Stimulated activated CD8-positive, alpha-beta memory T cell treated with anti-CD3 and anti-CD28 coated beads, Interleukin-15, amount 100 ng/mL, for 48 hours (primary cell): ENCODE data around the gene MTERF1.
"Not testable (repeated sequence)": the region's sequence is repeated elsewhere in the genome, so short reads cannot be mapped to it uniquely, and the experiment has no call there.

ENCODE experiments used
- DNase-seq, 2 donors: peaks; one replicate each; pipeline ENCODE4 v3.0.0-alpha.2; 2020; ENCODE audit warnings: low read depth in 2 of 2

The MTERF1 gene

GRCh38 chr7:91880413-91881241, at the start of gene MTERF1:
Gene MTERF1, minus strand, starts transcription at chr7:91880702. Its CDS starts 619 bp downstream, at chr7:91880083.
- DNase-seq = peak; percentile 85 to 86

- no peak for DNase-seq
Observed at GRCh38 chr7:91929463-91929862, 49.0 kb upstream of the MTERF1 start.

- DNase-seq = no peak
Observed at GRCh38 chr7:91927912-91928311, 47.4 kb upstream of the MTERF1 start.

GRCh38 chr7:91922857-91923256, 42.4 kb upstream of the MTERF1 start:
- DNase-seq = no peak

- DNase-seq = no peak
Observed at GRCh38 chr7:91918356-91918755, 37.9 kb upstream of the MTERF1 start.

GRCh38 chr7:91916051-91916440, 35.5 kb upstream of the MTERF1 start:
- no peak for DNase-seq

GRCh38 chr7:91915401-91916050, 35.0 kb upstream of the MTERF1 start:
- DNase-seq = no peak

GRCh38 chr7:91913612-91914011, 33.1 kb upstream of the MTERF1 start:
- DNase-seq = no peak

GRCh38 chr7:91912494-91912893, 32.0 kb upstream of the MTERF1 start:
- no peak for DNase-seq

GRCh38 chr7:91911121-91911520, 30.6 kb upstream of the MTERF1 start:
- no peak for DNase-seq

- DNase-seq = no peak
Observed at GRCh38 chr7:91910171-91910570, 29.7 kb upstream of the MTERF1 start.

- no peak for DNase-seq
Observed at GRCh38 chr7:91899563-91899962, 19.1 kb upstream of the MTERF1 start.

- no peak for DNase-seq
Observed at GRCh38 chr7:91898240-91898992, 17.9 kb upstream of the MTERF1 start.

- no peak for DNase-seq
Observed at GRCh38 chr7:91894781-91895480, 14.4 kb upstream of the MTERF1 start.

- not testable (repeated sequence) for DNase-seq
Observed at GRCh38 chr7:91893699-91894098, 13.2 kb upstream of the MTERF1 start.

- no peak for DNase-seq
Observed at GRCh38 chr7:91892821-91893340, 12.4 kb upstream of the MTERF1 start.

GRCh38 chr7:91892099-91892705, 11.7 kb upstream of the MTERF1 start:
- DNase-seq = no peak

- DNase-seq = not testable (repeated sequence)
Observed at GRCh38 chr7:91888271-91889175, 8.0 kb upstream of the MTERF1 start.

GRCh38 chr7:91887336-91888213, 7.1 kb upstream of the MTERF1 start:
- DNase-seq = not testable (repeated sequence)
